Measurements from ENCODE around the gene PPP1R10. TPM values are rescaled to one million over a fixed set of nuclear protein-coding genes. Genes with fewer than 3 reads are reported as not detected.
"Not testable (repeated sequence)": the region's sequence is repeated elsewhere in the genome, so short reads cannot be mapped to it uniquely, and the experiment has no call there.

PPP1R10 gene
- 100 to 1,000 TPM in 1 of 2 experiments, 10 to 100 TPM in 1; 96.1 to 103 TPM for total RNA-seq

DNA sequence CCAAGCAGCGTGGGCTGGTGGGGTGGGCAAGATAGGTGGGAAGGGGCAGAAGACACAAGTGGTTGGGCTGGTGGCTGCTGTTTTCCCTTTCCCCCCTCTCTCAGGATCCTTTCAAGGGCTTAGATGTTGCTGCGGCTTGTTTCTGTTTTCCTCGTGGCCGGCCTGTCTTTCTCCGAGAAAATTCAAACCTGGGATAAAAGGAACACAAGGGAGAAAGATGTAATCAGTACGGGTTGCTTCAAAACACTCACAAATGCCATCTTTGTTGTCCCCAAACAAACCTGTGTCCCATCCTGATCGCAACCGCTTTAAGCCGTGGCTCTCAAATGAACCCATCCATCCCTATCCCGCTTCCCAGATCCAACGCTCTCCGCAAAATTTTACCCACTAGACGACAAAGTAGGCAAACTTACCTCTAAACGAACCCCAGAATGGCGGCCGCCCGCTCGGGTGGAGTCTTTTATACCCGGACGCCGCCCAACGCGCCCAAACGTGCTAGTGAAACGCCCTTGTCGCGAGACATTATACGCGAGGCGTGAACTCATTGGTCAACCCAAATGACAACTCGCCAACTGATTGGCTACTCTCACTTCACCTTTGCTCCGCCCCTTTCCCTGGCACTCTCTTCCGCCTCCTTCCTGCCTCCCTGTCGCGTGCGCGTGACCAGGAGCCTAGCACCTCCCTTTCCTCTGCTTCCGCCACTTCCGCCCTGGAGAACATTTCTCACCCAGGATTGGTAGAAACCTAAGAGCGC is at the start of gene PPP1R10:
PPP1R10 (minus strand) TSS at position 433 of the 754 bp plus-strand sequence. CDS start 7,299 bp downstream, outside the sequence.
- peak within 1 kb of the TSS; percentile 96 for H3K27ac Mint-ChIP-seq
- H3K4me3 Mint-ChIP-seq: peak within 1 kb of the TSS; percentile 91
- peak; percentile 99 for DNase-seq
- peaks cover 76% of the 10 kb centered on the region for H3K36me3 Mint-ChIP-seq (ENCODE audit: low read depth)
- ChIA-PET CTCF (interaction anchor here (0.6 to 2.5 kb wide), 13 partner anchors 9 to 297 kb away, joined by 3 to 23 read pairs (median 5); partner anchors contain the start of genes ATAT1, GNL1, PRR3 and VARS2), POLR2A (interaction anchor here (0.6 to 4.6 kb wide), 32 partner anchors 9 to 403 kb away, joined by 3 to 53 read pairs (median 7); partner anchors contain the start of genes ATAT1, C6orf136, DHX16 and GNL1)
- H3K9me3 Mint-ChIP-seq: no peaks in the 10 kb centered on the region
- H3K4me1 Mint-ChIP-seq: peaks cover 45% of the 10 kb centered on the region
- H3K27me3 Mint-ChIP-seq: no peaks in the 10 kb centered on the region

DNA sequence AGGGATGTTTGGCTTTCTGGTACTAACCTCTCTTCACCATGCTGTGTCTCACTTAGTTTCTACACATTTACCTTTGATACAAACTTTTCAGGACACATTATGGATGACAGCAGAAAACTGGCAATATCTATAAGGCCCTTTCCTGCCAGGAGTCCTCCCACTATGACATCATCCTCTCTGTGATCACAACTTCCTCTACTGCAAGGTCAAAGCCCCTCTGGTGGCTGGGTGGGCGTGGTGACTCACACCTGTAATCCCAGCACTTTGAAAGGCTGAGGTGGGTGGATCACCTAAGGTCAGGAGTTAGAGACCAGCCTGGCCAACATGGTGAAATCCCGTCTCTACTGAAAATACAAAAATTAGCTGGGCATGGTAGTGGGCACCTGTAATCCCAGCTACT is 49.3 kb upstream of the PPP1R10 start:
- Mint-ChIP-seq H3K4me1 (peaks cover 25% of the 10 kb centered on the region), H3K27ac (peak overlapping the region; percentile 14), H3K36me3 (ENCODE audit: low read depth) (peaks cover 71% of the 10 kb centered on the region)
- H3K27me3 Mint-ChIP-seq, H3K9me3 Mint-ChIP-seq, DNase-seq, H3K4me3 Mint-ChIP-seq, POLR2A ChIA-PET: not testable (repeated sequence)
- CTCF ChIA-PET: interaction anchor here (1.2 kb wide), 1 partner anchor 13 kb away, joined by 3 read pairs; no protein-coding TSS in a partner anchor

DNA sequence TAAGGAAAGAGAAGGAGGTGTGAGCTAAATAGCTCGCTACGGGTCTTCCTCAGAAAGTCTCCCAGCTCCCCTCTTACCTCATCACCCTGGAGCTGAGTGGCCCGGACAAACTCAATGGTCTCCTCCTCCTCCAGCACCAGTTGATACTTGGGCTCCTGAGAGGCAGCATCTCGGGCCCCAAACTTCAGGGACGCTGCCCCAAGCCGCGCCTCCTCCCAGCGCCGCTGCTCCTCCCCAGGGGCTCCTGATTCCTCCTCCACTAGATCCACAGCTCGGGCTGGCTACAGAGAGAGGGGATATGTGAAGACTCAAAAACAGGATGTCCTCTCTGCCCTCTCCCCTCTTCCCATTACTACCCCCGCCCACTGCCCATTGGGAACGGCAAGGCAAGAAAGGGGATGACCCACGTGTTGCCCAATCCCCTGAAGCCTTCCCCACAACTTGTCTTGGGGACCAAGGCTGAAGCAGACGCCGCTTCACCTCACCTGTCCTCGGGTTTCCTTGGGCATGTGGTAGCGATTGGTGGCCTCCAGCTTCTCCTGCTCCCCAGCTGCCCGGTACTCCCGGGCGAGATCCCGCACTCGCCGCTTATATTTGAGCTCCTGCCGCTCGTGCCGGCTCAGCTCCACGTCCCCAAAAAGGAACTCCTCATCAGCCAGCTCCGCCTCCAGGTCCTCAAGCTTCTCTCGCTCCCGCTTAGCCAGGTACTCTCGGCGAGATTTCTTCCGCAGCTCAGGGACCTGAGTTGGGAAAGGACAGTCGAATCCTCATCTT is 48.1 kb upstream of the PPP1R10 start:
- H3K4me3 Mint-ChIP-seq: no peak overlapping the region
- DNase-seq: no peak
- H3K4me1 Mint-ChIP-seq: peaks cover 14% of the 10 kb centered on the region
- no peak overlapping the region for H3K27ac Mint-ChIP-seq
- H3K36me3 Mint-ChIP-seq (ENCODE audit: low read depth): peaks cover 64% of the 10 kb centered on the region
- ChIA-PET CTCF (interaction anchor here (0.9 to 1.9 kb wide), 3 partner anchors 7 to 66 kb away, joined by 3 to 6 read pairs (median 3); partner anchors contain the start of gene DHX16), POLR2A (no interaction called here)
- H3K9me3 Mint-ChIP-seq: no peaks in the 10 kb centered on the region
- no peaks in the 10 kb centered on the region for H3K27me3 Mint-ChIP-seq

DNA sequence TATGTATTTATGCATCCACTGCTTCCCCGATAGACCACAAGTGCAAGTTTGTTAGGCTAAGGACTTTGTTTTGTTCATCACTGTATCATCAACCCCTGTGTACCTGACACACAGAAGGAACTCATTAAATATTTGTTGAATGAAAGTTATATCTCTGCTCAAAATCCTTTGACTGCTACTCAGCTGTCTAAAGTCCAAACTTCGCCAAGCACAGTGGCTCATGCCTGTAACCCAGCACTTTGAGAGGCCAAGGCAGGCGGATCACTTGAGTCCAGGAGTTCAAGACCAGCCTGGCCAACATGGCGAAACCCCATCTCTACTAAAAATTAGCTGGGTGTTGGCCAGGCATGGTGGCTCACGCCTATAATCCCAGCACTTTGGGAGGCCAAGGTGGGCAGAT is 40.9 kb upstream of the PPP1R10 start:
- DNase-seq, H3K4me1 Mint-ChIP-seq, H3K27me3 Mint-ChIP-seq, H3K9me3 Mint-ChIP-seq, H3K4me3 Mint-ChIP-seq, H3K27ac Mint-ChIP-seq, POLR2A ChIA-PET: not testable (repeated sequence)
- CTCF ChIA-PET: interaction anchor here (1.2 kb wide), 1 partner anchor 14 kb away, joined by 3 read pairs; the partner anchor contains the start of gene DHX16
- peaks cover 69% of the 10 kb centered on the region for H3K36me3 Mint-ChIP-seq (ENCODE audit: low read depth)

DNA sequence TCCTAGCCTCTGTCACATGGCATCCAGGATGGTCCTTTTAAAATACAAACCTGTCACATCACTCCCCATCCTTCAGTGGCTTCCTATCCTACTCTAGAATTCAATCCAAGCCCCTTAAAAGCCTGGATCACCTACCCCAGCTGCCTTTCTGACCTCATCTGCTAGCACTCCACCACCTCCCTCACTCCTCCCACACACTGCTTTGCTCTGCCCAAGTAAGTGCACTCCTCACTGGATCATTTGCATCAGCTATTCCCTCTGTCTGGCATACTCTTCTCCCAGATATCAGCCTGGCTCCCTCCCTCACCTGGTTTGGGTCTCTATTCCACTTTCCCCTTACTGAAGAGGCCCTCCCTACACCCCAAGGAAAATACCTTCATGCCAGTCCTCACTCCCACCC is 40.4 kb upstream of the PPP1R10 start:
- Mint-ChIP-seq H3K27me3 (no peaks in the 10 kb centered on the region), H3K36me3 (ENCODE audit: low read depth) (peaks cover 68% of the 10 kb centered on the region), H3K27ac (no peak overlapping the region), H3K4me3 (no peak overlapping the region), H3K4me1 (no peaks in the 10 kb centered on the region), H3K9me3 (no peaks in the 10 kb centered on the region)
- POLR2A ChIA-PET: no interaction called here
- CTCF ChIA-PET: interaction anchor here (1.2 kb wide), 1 partner anchor 15 kb away, joined by 3 read pairs; the partner anchor contains the start of gene DHX16
- no peak for DNase-seq

DNA sequence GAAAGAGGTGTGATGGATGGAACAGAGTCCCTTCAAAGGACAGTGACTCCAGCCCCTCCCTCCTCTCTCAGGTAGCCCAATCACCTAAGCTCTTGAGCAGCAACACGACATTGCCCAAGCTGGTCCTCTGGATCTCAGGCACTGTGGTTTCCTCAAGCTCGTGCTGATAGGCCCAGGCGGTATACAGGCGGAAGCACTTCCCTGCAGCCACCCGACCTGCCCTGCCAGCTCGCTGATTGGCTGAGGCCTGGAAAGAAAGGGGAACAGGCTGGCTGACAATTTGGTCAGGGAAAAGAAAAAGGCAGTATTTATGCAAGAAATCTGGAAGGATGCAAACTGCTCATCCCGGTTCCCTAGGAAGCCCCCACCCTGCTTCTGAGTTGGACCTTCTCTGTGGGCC is 39.5 kb upstream of the PPP1R10 start:
- Mint-ChIP-seq H3K4me3 (no peak overlapping the region), H3K27me3 (no peaks in the 10 kb centered on the region), H3K9me3 (no peaks in the 10 kb centered on the region), H3K36me3 (ENCODE audit: low read depth) (peaks cover 67% of the 10 kb centered on the region), H3K27ac (no peak overlapping the region), H3K4me1 (no peaks in the 10 kb centered on the region)
- ChIA-PET CTCF (no interaction called here), POLR2A (no interaction called here)
- no peak for DNase-seq

DNA sequence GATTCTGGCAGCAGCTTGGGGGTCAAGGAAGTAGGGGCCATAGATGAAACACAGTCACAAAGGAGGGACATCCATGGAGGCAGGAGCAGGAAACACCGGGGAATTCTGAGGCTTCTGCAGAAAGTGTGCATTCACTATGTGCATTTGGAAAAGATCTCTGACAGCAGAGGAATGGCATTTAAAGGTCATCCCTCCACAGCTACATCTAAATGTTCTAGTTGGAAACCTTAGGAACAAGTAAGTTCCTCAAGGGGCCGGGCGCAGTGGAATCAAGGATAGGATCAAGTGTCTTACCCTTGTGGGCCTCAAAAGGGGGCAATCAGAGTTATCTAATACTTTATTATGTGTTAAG is 38.7 kb upstream of the PPP1R10 start:
- no peak overlapping the region for H3K4me3 Mint-ChIP-seq
- no peaks in the 10 kb centered on the region for H3K4me1 Mint-ChIP-seq
- no peaks in the 10 kb centered on the region for H3K27me3 Mint-ChIP-seq
- no peak for DNase-seq
- H3K27ac Mint-ChIP-seq: no peak overlapping the region
- H3K9me3 Mint-ChIP-seq: no peaks in the 10 kb centered on the region
- H3K36me3 Mint-ChIP-seq (ENCODE audit: low read depth): peaks cover 71% of the 10 kb centered on the region
- POLR2A ChIA-PET: no interaction called here
- CTCF ChIA-PET: interaction anchor here (1.1 kb wide), 1 partner anchor 17 kb away, joined by 3 read pairs; the partner anchor contains the start of gene DHX16

DNA sequence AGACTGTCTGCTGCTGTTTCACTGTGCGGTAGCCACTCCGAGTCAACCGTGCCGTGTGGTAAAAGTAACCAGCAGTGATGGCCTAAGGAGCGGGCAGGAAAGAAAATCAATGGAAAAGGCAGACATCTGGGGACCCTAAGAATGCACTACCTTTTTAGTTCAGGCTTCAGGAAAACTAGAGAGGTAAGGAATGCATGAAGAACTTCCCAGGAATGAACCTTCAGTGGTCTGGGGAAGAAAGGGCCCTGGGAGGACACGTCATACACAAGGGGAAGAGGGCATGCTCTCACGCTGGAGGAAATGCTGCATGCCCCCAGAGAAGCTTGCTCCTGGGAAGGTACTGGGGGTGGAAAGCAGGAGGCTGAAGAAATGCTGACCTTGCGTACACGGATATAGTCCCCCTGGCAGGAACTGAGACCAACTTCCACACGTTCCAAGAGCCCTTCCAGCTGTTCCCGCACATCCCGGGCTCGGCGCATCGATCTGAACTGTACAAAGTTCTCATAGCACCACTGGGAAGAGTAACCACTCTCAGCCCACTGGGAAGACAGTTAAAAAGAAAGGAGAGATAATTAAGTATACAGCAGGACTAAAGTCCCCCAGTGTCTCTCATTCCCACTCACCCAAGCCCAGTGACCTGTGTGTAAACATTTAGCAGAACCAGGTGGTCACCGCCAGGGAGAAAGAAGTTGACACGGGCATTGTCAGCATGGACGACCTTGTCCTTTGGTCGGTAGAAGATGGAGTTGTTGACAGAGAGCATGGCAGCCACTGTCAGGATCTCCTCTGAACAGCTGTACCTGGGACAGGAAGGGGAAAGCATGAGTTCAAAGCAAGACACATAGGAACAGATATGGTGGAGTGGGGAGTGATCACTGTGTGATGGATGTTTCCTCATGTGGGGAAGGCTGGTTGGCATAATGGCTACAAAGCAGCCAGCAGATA is 38.0 kb upstream of the PPP1R10 start:
- H3K36me3 Mint-ChIP-seq (ENCODE audit: low read depth): peaks cover 71% of the 10 kb centered on the region
- no peak overlapping the region for H3K27ac Mint-ChIP-seq
- H3K9me3 Mint-ChIP-seq: no peaks in the 10 kb centered on the region
- ChIA-PET CTCF (interaction anchor here (1.1 kb wide), 1 partner anchor 17 kb away, joined by 3 read pairs; the partner anchor contains the start of gene DHX16), POLR2A (no interaction called here)
- no peak overlapping the region for H3K4me3 Mint-ChIP-seq
- H3K27me3 Mint-ChIP-seq: no peaks in the 10 kb centered on the region
- H3K4me1 Mint-ChIP-seq: no peaks in the 10 kb centered on the region
- no peak for DNase-seq

DNA sequence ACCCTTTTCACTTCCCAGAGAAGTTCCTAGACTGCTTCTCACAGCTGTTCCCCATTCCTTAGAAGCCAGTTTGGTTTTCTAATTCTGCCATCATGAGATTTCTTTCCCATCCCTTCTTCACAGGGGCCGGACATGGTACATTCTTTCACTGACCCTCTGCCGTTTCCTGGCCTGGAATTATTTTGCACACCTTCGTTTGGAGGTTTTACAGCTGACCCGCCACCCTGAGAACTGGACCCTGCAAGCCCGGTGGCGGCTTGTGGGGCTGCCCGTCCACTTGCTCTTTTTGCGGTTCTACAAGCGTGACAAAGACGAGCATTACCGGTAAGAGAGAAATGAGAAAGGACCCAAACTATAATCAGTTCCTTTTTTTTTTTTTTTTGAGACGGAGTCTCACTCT is 34.1 kb upstream of the PPP1R10 start:
- no peak overlapping the region for H3K27ac Mint-ChIP-seq
- ChIA-PET CTCF (interaction anchor here (1.4 kb wide), 1 partner anchor 21 kb away, joined by 5 read pairs; the partner anchor contains the start of gene DHX16), POLR2A (no interaction called here)
- H3K27me3 Mint-ChIP-seq: no peaks in the 10 kb centered on the region
- peaks cover 43% of the 10 kb centered on the region for H3K36me3 Mint-ChIP-seq (ENCODE audit: low read depth)
- DNase-seq: no peak
- H3K9me3 Mint-ChIP-seq: no peaks in the 10 kb centered on the region
- peaks cover 19% of the 10 kb centered on the region for H3K4me1 Mint-ChIP-seq
- H3K4me3 Mint-ChIP-seq: no peak overlapping the region

DNA sequence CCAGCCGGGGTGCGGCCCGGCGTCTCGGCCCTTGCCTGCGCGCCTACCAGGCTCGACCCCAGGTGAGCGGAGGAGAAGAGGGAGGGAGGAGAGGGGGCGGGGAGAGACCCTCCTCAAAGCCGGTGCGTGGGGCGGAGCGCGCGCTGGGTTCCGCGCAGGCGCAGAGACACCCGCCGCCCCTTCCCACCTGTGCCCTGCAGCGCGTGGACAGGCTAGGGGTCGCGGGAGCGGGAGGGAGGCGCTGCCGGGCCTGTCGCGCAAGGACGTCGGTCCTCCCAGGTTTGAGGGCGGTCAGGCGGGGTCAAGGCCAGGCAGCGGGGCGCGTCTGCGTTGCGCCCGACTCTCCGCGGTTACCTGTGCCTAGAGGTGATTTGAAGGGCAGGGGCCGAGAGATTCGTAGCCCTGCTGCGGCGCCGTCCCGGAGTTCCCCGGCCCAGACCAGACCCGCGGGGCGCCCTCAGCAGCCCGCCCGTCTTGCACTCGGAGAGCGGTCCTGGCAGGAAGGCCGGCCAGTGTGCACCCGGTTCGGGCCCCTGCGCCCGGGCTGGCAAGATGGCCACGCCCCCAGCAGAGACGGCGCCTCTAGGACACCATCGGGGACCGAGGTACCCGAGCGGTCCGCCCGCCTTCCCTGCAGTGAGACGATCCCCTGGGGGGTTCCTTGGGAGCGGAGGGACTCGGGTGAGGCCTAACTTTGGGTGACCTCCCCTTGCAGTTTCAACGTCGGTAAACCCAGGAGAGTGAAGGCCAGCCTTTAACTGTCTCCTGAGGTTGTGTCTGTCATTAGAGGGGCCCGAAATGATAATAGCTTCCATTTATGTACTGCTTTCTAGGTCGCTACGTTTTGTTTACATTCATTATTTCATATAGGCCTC is 30.4 kb upstream of the PPP1R10 start:
- H3K27ac Mint-ChIP-seq: peak overlapping the region; percentile 90
- H3K36me3 Mint-ChIP-seq (ENCODE audit: low read depth): peaks cover 23% of the 10 kb centered on the region
- peaks cover 25% of the 10 kb centered on the region for H3K4me1 Mint-ChIP-seq
- H3K27me3 Mint-ChIP-seq: no peaks in the 10 kb centered on the region
- DNase-seq: peak; percentile 78
- ChIA-PET POLR2A (interaction anchor here (0.6 to 3.1 kb wide), 12 partner anchors 21 to 1005 kb away, joined by 3 to 18 read pairs (median 4); partner anchors contain the start of genes ATAT1, MDC1, MRPS18B and PPP1R10), CTCF (interaction anchor here (1.1 to 1.8 kb wide), 5 partner anchors 20 to 84 kb away, joined by 3 to 11 read pairs (median 5); no protein-coding TSS in a partner anchor)
- peak overlapping the region; percentile 83 for H3K4me3 Mint-ChIP-seq
- H3K9me3 Mint-ChIP-seq: no peaks in the 10 kb centered on the region

DNA sequence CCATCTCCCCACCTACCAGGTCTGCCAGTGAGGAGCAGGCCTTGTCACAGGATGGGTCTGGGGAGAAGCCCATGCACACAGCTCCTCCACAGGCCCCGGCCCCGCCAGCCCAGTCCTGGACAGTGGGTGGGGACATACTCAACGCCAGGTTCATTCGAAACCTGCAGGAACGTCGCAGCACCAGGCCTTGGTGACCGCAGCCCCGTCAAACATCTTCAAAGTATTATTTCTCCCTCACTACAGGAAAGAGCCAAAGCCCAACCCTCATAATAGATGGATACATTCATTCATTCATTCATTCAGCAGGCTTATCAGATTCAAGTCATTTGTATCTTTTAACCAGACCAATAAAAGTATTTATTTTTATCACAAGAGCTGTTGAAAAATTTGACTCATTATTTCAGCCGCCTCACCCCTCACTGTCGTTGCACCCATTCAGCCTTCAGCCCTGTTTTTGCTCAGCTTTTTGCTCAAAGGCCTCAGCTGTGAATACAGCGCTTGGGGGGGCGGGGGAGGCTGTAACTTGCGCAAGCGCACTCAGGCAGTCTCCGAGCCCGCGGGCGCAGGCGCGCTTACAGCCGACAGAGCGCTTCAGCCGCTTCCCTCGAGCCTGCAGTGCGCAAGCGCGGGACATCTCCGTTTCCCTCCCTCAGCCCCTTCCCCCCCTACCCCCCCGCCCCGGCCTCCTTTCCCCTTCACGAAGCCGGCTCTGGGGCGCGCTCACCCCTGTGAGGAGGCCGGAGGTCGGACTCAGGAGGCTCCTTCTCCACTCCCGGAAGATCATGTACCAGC is 29.6 kb upstream of the PPP1R10 start, which contains the start of gene C6orf136:
C6orf136 (plus strand) TSS at position 684 of the 792 bp plus-strand sequence; CDS start at position 783, 99 bp downstream.
- Mint-ChIP-seq H3K9me3 (no peaks in the 10 kb centered on the region), H3K27me3 (no peaks in the 10 kb centered on the region), H3K4me1 (peaks cover 27% of the 10 kb centered on the region), H3K27ac (peak within 1 kb of the TSS; percentile 90), H3K36me3 (ENCODE audit: low read depth) (peaks cover 16% of the 10 kb centered on the region), H3K4me3 (peak within 1 kb of the TSS; percentile 83)
- ChIA-PET CTCF (interaction anchor here (0.6 to 1.8 kb wide), 7 partner anchors 31 to 753 kb away, joined by 3 to 11 read pairs (median 4); no protein-coding TSS in a partner anchor), POLR2A (interaction anchor here (0.6 to 3.1 kb wide), 8 partner anchors 15 to 183 kb away, joined by 3 to 18 read pairs (median 4); partner anchors contain the start of genes DHX16, MDC1, MRPS18B and PPP1R10)
- DNase-seq: peak; percentile 94

Data from activated CD4-positive, alpha-beta memory T cell treated with anti-CD3 and anti-CD28 coated beads, Interleukin-2, amount 10 ng/mL, durations not matched to agents 7 days and 5 days (primary cell).